ENCODE data around the gene CNTN2.

DNA sequence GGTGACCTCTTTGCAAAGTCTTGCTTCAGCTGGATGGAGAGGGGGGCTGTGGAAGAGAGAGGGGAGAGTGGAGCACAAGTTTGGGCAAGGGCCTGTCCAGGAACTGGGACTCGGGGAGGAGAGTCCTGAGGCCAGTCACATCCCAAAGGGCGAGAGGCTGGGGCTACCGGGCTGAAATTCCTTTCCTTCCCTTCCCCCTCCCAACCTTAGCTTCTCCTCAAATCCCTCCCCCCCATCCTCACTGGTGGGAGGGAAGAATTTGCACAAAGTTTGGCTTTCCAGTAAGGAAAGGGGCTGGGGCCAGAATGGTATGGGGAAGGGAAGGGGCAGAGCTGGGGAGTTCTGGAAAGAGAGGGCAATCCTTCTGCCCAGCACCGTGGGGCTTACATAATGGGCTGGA, 854 bp downstream of the CNTN2 start:
- TF ChIP-seq NFE2L1 (CRISPR knock-in tag; IDR thresholded peaks at IDR 0.05) (no peak), IRF1 (CRISPR knock-in tag; IDR thresholded peaks at IDR 0.05) (no peak), ESRRA (CRISPR knock-in tag; IDR thresholded peaks at IDR 0.05; ENCODE audit: borderline replicate concordance) (no peak), ZNF416 (CRISPR knock-in tag; IDR thresholded peaks at IDR 0.05) (no peak), ZNF317 (CRISPR knock-in tag; IDR thresholded peaks at IDR 0.05; ENCODE audit: borderline replicate concordance, low read depth) (no peak)
- TF ChIP-seq, protein P1, sequence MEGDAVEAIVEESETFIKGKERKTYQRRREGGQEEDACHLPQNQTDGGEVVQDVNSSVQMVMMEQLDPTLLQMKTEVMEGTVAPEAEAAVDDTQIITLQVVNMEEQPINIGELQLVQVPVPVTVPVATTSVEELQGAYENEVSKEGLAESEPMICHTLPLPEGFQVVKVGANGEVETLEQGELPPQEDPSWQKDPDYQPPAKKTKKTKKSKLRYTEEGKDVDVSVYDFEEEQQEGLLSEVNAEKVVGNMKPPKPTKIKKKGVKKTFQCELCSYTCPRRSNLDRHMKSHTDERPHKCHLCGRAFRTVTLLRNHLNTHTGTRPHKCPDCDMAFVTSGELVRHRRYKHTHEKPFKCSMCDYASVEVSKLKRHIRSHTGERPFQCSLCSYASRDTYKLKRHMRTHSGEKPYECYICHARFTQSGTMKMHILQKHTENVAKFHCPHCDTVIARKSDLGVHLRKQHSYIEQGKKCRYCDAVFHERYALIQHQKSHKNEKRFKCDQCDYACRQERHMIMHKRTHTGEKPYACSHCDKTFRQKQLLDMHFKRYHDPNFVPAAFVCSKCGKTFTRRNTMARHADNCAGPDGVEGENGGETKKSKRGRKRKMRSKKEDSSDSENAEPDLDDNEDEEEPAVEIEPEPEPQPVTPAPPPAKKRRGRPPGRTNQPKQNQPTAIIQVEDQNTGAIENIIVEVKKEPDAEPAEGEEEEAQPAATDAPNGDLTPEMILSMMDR (IDR thresholded peaks at IDR 0.05) = no peak
